C1 segment of cervical spinal cord (tissue), 14 donors: ENCODE results near the gene ARHGAP25.
A peak's percentile ranks its signal among the peaks of the same experiment; 100 is the strongest.

Experiments used
- DNase-seq, 14 donors: peaks; one replicate each; lab custom pipeline; 2025; lab: John Stamatoyannopoulos, UW

Gene ARHGAP25

GRCh38 chr2:68766376-68766845, 31.8 kb downstream of the ARHGAP25 start:
- peak in 2 of 14 donors; percentile 28 to 29 for DNase-seq

- DNase-seq, result no peak
Measured at GRCh38 chr2:68767031-68767961, 32.7 kb downstream of the ARHGAP25 start.

DNA sequence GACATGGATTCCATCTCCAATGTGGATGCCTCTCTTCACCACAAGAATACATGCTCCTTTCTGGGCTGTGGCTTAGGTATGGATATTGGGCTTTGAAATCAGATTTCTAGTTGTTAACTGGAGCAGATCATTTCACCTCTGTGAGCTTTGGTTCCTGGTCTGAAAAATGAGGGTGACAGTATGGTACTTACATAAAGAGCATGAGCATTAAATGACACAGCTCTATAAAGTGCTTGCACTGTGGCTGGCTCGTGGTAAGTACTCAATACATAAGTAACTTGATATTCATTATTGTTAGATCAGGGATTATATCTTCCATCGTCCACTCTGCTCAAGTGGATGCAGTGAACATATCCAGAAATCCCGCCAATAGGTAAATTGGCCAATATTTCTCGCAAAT, 33.4 kb downstream of the ARHGAP25 start:
- DNase-seq, result no peak

GRCh38 chr2:68768461-68768860, 33.9 kb downstream of the ARHGAP25 start:
- DNase-seq, result no peak

DNA sequence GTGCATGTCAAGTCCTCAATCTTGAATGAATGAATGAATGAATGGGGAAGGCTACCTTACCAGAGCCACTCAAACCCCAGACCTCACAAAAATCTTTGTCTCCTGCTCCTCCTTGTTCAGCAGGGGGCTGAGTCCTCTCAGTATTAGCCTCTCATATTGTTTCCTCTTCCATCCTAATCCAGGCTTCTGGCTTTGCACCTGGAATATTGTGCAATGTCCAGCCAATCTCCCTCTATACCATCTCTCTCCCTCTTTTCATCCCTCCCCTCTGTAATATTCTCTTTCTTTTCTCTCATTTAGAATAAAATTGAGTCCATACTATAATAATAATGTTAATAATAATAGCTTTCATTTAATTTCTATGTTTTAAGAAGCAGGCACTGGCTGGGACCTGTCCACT, 34.3 kb downstream of the ARHGAP25 start:
- no peak for DNase-seq

- DNase-seq, result no peak
Measured at GRCh38 chr2:68769586-68770270, 35.1 kb downstream of the ARHGAP25 start.

GRCh38 chr2:68770271-68771111, 35.9 kb downstream of the ARHGAP25 start:
- DNase-seq, result no peak

DNA sequence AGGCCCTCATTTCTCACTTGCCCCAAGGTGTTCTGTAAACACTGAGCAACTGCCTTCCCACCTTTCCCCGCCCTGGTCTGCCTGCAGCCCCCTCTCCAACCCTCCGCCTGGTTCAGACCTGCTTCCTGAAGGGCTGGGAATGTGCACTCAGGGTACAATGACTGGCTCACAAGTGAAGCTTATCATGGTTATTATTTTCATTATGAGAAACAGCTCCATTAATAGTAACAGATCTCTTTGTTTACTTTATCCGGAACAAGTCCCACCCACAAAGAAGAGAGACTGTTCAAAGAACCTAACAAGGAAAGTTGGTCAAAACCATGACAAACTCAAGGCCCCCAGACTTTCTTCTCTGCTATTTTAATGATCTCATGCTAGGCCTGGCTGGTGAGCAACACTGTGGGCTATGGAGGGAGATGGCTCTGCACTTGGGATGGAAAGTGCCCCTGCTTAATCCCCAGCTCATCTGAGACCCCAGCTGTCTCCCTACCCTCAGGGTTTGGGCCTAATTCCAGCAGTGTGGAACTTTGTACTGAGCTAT, 36.7 kb downstream of the ARHGAP25 start:
- DNase-seq, result no peak

DNA sequence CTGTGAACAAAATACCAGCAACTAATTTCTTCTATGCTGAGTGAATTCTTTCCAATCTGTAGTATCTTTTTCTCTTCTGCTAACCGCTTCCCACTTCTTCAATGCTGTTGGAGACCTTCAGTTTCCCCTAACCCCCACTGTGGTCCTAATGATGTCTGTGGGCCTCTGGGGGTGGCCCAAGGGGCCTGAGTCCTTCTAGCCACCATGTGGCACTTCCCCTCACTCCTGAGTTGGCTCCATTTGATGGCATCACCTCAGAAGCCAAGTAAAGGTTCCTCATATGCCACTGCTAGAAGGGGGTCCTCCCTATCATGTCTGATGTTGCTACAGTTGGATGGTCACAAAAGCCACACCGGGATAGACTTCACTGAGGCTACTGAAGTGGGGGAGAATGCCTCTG, 37.5 kb downstream of the ARHGAP25 start:
- no peak for DNase-seq

DNA sequence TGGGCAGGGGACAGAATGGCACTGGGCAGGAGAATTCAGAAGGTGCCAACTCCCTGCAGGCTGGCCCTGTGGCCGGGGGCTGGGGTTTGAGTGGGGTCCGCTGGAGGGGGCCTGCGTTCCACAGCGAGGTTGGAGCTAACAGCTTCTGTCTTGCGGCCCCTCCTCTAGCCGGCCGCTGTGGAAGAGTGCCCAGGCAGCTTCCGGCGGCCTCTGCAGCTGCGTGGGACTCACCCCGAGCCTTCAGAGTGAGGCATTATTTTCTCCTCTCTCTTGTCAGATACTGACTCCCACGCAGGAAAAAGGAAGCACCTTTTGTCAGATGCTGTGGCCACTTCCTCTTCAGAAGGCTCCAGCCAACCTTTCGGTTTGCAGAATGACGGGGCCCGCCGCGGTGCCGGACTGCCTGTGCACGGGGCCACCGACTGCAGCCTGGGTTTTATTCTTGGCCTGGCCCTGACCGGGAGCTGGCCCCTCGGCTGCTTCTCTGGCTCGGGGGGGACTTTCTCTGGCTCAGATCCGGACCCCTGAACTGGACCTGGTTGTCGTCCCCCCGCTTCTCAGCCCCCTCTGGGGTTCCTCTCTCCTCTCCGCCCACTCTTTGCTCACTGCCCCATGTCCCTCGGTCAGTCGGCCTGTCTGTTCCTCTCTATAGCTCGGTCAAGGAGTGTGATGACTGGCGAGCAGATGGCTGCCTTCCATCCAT, 40.1 kb downstream of the ARHGAP25 start:
- DNase-seq, result peak in 10 of 14 donors; percentile 19 to 72 (median 44)

GRCh38 chr2:68775272-68775842, 40.7 kb downstream of the ARHGAP25 start:
- DNase-seq, result no peak

DNA sequence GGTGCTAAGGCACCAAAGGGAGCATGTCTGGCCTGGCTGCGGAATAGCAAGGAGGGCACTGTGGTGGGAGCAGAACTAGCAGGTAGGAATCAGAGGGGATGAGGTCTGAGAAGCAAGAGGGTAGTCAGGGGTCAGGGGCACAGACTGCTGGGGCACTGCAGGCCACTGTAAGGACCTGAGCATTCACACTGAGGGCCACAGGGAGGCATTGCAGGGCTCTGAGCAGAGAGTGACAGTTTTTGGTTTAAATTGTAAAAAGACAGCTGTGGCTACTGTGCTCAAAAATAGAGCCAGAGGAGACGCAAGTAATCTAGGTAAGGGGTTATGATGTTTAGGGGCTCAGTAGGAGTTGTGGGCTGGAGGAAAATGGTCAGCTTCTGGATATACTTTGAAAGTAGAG, 41.5 kb downstream of the ARHGAP25 start:
- no peak for DNase-seq

DNA sequence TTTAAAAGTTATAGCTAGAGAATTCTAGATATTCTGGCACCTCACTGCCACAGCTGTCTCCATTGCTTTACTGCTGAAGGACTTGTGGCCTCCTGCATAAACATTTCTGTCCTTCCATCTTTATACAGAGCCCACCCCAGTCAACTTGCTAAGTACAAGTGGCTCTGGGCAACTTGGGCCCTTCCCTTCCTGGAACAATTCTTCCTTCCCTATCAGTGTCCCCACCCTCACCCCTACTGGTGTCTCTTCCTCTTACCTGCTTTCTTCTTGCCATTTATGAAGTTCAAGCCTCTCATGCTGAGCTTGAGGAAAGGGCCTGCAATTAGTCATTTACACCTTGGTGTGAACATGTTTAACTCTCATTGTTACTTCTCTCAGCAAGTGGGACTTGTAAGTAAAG, 45.0 kb downstream of the ARHGAP25 start:
- DNase-seq, result no peak

GRCh38 chr2:68784188-68784587, 49.6 kb downstream of the ARHGAP25 start:
- no peak for DNase-seq

DNA sequence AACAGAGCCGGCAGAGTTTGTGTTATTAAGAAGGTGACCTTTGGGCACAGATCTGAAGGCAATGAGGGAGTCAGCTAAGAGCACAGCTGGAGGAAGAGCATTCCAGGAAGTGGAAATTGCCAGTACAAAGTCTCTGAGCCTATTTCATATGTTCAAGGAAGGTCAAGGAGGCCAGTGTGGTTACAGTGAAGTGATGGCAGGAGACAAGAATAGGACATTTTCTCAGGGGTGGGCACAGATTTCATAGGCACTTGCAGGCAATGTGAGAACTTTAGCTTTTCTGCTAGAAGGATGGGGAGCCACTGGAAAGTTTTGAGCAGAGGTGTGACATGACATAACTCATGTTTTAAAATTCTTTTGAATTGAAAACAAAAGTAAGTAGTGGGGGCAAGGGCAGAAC, 50.3 kb downstream of the ARHGAP25 start:
- no peak for DNase-seq

GRCh38 chr2:68787356-68787755, 52.7 kb downstream of the ARHGAP25 start:
- no peak for DNase-seq

- no peak for DNase-seq
Measured at GRCh38 chr2:68789603-68790002, 55.0 kb downstream of the ARHGAP25 start.

- DNase-seq, result no peak
Measured at GRCh38 chr2:68790600-68790999, 56.0 kb downstream of the ARHGAP25 start.

GRCh38 chr2:68791914-68792313, 57.3 kb downstream of the ARHGAP25 start:
- no peak for DNase-seq

- no peak for DNase-seq
Measured at GRCh38 chr2:68792751-68793150, 58.1 kb downstream of the ARHGAP25 start.
